Bronchial epithelial cell (primary cell): ENCODE measurements around the gene RNASEH2B. TPM values are rescaled to one million over a fixed set of nuclear protein-coding genes. Genes with fewer than 3 reads are reported as not detected.

Experiments used
- DNase-seq: peaks from one replicate; pipeline ENCODE4 v3.0.0-alpha.2; 2010; ENCODE audit warnings: low read depth
- FAIRE-seq: peaks from 2 replicates; lab custom pipeline; 2011; peaks lifted over from hg19 to GRCh38; lab: Jason Lieb, UNC
- H3K27me3 ChIP-seq: 2 replicates; pipeline ENCODE4 v1.5.1; 2011; ENCODE audit warnings: low read length; ENCODE audit not compliant: control insufficient read depth, insufficient read depth
- H3K36me3 ChIP-seq: 2 replicates; pipeline ENCODE4 v1.5.1; 2011; ENCODE audit warnings: low read length; ENCODE audit not compliant: control insufficient read depth, insufficient read depth
- H3K4me3 ChIP-seq: 2 replicates; pipeline ENCODE4 v1.5.1; 2011; ENCODE audit warnings: mild to moderate bottlenecking, low read depth, low read length, control low read depth
- CTCF ChIP-seq: IDR thresholded peaks from 2 replicates; pipeline ENCODE4 v1.5.1; 2011; ENCODE audit warnings: mild to moderate bottlenecking, moderate library complexity, low read length, control low read depth, inconsistent platforms; ENCODE audit not compliant: insufficient read depth, severe bottlenecking
- total RNA-seq: library from RNA; depleted of rRNA; stranded (reverse); fragments of >200 nt; gene quantifications from 2 replicates; pipeline ENCODE4 v1.2.1, GENCODE V29; 2014

The RNASEH2B gene
- total RNA-seq, 1 donor from 2014 or later, result 35.0 TPM

- DNase-seq, result peak; percentile 76
- peak; percentile 55 for FAIRE-seq
- no peak for TF ChIP-seq CTCF
- H3K4me3 ChIP-seq, result no peak overlapping the region
- no peaks in the 10 kb centered on the region for H3K36me3 ChIP-seq
- no peaks in the 10 kb centered on the region for H3K27me3 ChIP-seq
These were observed 88.7 kb downstream of the RNASEH2B start for GRCh38 chr13:50998326-50998725.

- H3K4me3 ChIP-seq, result no peak overlapping the region
- H3K36me3 ChIP-seq, result no peaks in the 10 kb centered on the region
- no peak for TF ChIP-seq CTCF
- DNase-seq, result no peak
- no peaks in the 10 kb centered on the region for H3K27me3 ChIP-seq
- FAIRE-seq, result peak; percentile 70
These were observed 90.0 kb downstream of the RNASEH2B start for GRCh38 chr13:50999641-51000040.

- no peak for FAIRE-seq
- no peak for DNase-seq
- Histone ChIP-seq H3K36me3 (no peaks in the 10 kb centered on the region), H3K27me3 (no peaks in the 10 kb centered on the region), H3K4me3 (no peak overlapping the region)
- no peak for TF ChIP-seq CTCF
These were observed 90.5 kb downstream of the RNASEH2B start for GRCh38 chr13:51000061-51000460.

- Histone ChIP-seq H3K36me3 (no peaks in the 10 kb centered on the region), H3K27me3 (no peaks in the 10 kb centered on the region), H3K4me3 (no peak overlapping the region)
- TF ChIP-seq CTCF, result no peak
- DNase-seq (peak; percentile 97), FAIRE-seq (peak; percentile 95)
These were observed 91.1 kb downstream of the RNASEH2B start for GRCh38 chr13:51000571-51001260.

GRCh38 chr13:51001335-51001734, 91.7 kb downstream of the RNASEH2B start:
- TF ChIP-seq CTCF, result no peak
- Histone ChIP-seq H3K27me3 (no peaks in the 10 kb centered on the region), H3K4me3 (no peak overlapping the region), H3K36me3 (no peaks in the 10 kb centered on the region)
- FAIRE-seq, result peak; percentile 18
- DNase-seq, result no peak

- no peaks in the 10 kb centered on the region for H3K27me3 ChIP-seq
- DNase-seq, result peak; percentile 8
- H3K36me3 ChIP-seq, result no peaks in the 10 kb centered on the region
- TF ChIP-seq CTCF, result no peak
- H3K4me3 ChIP-seq, result no peak overlapping the region
- no peak for FAIRE-seq
These were observed 93.1 kb downstream of the RNASEH2B start for GRCh38 chr13:51002736-51003135.
